ENCODE measurements around the gene GDF11.

The GDF11 gene

GRCh38 chr12:55703901-55704761 is 38.8 kb upstream of the GDF11 start:
- no peaks in the 10 kb centered on the region for H3K36me3 Mint-ChIP-seq (ENCODE audit: low read depth)
- no peak overlapping the region for H3K27ac Mint-ChIP-seq
- ATAC-seq (no peak), DNase-seq (no peak)
- no peak overlapping the region for H3K4me3 Mint-ChIP-seq
- H3K4me1 Mint-ChIP-seq: peaks cover 17% of the 10 kb centered on the region
- peaks cover 24% of the 10 kb centered on the region for H3K27me3 Mint-ChIP-seq
- no peaks in the 10 kb centered on the region for H3K9me3 Mint-ChIP-seq

- Mint-ChIP-seq H3K9me3 (no peaks in the 10 kb centered on the region), H3K36me3 (ENCODE audit: low read depth) (no peaks in the 10 kb centered on the region), H3K4me3 (no peak overlapping the region), H3K27me3 (peaks cover 30% of the 10 kb centered on the region), H3K4me1 (peaks cover 18% of the 10 kb centered on the region), H3K27ac (no peak overlapping the region)
- no peak for DNase-seq
- ATAC-seq: no peak
Observed at GRCh38 chr12:55704824-55705718, 37.9 kb upstream of the GDF11 start.

DNA sequence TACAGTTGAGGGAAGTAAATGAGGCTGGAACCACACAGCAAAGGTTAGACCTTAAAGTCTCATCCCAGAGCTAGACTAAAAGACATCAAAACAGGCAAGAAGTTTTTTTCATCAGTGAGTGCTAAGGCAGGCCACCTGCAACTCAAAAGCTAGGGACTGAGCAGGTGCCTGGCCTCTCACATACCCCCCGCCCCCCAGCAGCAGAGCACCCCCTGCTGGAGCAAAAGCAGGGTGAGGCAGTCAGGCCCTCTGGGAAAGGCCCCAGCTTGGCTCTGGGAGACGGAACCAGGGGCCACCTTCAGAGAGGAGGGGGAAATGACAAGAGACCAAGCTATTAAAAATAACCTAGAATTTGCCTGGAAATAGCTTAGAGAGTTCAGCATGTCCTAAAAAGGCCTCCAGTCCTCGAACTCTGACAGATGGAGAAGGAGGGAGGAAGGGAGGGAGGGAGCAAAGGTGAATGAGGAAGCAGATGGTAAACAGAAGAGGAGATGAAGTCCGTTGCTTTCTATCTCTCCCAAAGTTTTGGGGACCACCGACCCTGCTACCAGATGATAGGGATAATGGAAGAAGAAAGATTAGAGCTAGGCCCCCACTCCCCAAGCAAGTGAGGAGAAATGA is 37.0 kb upstream of the GDF11 start:
- DNase-seq (no peak), ATAC-seq (peak; percentile 42)
- H3K27me3 Mint-ChIP-seq: peaks cover 30% of the 10 kb centered on the region
- no peak overlapping the region for H3K4me3 Mint-ChIP-seq
- H3K4me1 Mint-ChIP-seq: peaks cover 18% of the 10 kb centered on the region
- H3K27ac Mint-ChIP-seq: no peak overlapping the region
- H3K9me3 Mint-ChIP-seq: no peaks in the 10 kb centered on the region
- no peaks in the 10 kb centered on the region for H3K36me3 Mint-ChIP-seq (ENCODE audit: low read depth)

DNA sequence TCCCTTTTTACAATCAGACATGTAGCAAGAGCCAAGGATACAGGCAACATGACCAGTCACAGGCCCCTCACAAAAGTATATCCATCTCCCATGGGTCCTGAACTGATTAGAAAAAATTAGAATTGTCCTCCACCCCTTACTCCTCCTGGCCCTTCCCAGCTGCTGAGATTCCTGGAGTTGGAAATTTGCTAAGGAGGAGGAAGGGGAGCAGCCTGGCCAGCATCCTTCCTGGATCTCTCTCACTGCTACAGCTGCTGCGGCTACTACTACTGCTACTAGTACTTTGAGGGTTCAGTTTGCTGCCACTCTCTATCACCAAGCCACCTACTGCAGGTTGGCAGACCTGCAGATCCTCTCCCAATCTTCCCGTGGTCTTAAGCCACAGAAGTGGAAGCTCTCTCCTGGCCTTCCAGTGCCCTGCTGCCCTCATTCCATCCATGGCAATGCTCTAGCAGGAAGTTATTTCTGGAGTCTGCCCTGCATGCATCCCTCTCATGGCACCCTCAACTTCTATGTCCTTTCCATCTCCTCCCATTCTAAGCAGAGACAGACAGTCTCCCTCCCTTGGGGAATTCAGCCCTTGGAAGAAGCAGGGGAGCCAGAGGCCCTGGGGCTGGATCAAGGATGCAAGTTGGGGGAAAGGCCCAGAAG is 36.2 kb upstream of the GDF11 start:
- no peaks in the 10 kb centered on the region for H3K36me3 Mint-ChIP-seq (ENCODE audit: low read depth)
- H3K9me3 Mint-ChIP-seq: no peaks in the 10 kb centered on the region
- H3K27ac Mint-ChIP-seq: no peak overlapping the region
- peaks cover 18% of the 10 kb centered on the region for H3K4me1 Mint-ChIP-seq
- peaks cover 30% of the 10 kb centered on the region for H3K27me3 Mint-ChIP-seq
- DNase-seq (no peak), ATAC-seq (no peak)
- peak overlapping the region; percentile 57 for H3K4me3 Mint-ChIP-seq

DNA sequence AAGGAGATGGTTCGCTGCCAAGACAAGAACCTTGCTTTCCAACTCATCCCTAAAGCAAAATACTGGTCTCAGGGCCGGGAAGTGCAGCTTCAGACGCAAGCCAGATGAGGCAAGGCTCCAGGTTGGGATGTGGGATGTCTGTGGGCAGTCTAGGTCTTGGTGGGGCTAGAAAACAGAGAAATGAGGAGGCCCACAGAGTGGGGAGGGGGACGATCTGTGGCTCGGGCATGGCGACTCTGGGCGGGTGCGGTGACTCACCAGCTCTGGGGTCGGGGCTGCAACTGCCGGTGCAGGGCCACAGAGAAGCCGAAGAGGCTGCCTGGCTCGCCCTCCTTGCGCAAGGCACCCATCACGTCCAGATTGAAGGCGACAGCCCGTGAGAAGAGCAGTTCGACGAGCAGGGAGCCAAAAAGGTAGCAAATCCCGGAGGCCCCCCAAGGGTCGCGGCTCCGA is 35.7 kb upstream of the GDF11 start:
- no peak overlapping the region for H3K27ac Mint-ChIP-seq
- peaks cover 18% of the 10 kb centered on the region for H3K4me1 Mint-ChIP-seq
- H3K9me3 Mint-ChIP-seq: no peaks in the 10 kb centered on the region
- DNase-seq (no peak), ATAC-seq (peak; percentile 31)
- peaks cover 28% of the 10 kb centered on the region for H3K27me3 Mint-ChIP-seq
- no peaks in the 10 kb centered on the region for H3K36me3 Mint-ChIP-seq (ENCODE audit: low read depth)
- H3K4me3 Mint-ChIP-seq: peak overlapping the region; percentile 57

GRCh38 chr12:55707841-55708694 is 34.9 kb upstream of the GDF11 start, which contains the start of gene ITGA7:
Gene ITGA7, minus strand, starts transcription at chr12:55707904. Its CDS starts 222 bp downstream, at chr12:55707682.
- Mint-ChIP-seq H3K4me3 (peak within 1 kb of the TSS; percentile 73), H3K27me3 (peaks cover 28% of the 10 kb centered on the region), H3K9me3 (no peaks in the 10 kb centered on the region), H3K27ac (no peak within 1 kb of the TSS), H3K36me3 (ENCODE audit: low read depth) (no peaks in the 10 kb centered on the region), H3K4me1 (peaks cover 18% of the 10 kb centered on the region)
- ATAC-seq (peak; percentile 38), DNase-seq (peak; percentile 64)

- Mint-ChIP-seq H3K9me3 (no peaks in the 10 kb centered on the region), H3K36me3 (ENCODE audit: low read depth) (no peaks in the 10 kb centered on the region), H3K4me3 (peak overlapping the region; percentile 73), H3K27me3 (peaks cover 28% of the 10 kb centered on the region), H3K27ac (no peak overlapping the region), H3K4me1 (peaks cover 18% of the 10 kb centered on the region)
- DNase-seq (no peak), ATAC-seq (no peak)
Observed at GRCh38 chr12:55708695-55709233, 34.2 kb upstream of the GDF11 start.

DNA sequence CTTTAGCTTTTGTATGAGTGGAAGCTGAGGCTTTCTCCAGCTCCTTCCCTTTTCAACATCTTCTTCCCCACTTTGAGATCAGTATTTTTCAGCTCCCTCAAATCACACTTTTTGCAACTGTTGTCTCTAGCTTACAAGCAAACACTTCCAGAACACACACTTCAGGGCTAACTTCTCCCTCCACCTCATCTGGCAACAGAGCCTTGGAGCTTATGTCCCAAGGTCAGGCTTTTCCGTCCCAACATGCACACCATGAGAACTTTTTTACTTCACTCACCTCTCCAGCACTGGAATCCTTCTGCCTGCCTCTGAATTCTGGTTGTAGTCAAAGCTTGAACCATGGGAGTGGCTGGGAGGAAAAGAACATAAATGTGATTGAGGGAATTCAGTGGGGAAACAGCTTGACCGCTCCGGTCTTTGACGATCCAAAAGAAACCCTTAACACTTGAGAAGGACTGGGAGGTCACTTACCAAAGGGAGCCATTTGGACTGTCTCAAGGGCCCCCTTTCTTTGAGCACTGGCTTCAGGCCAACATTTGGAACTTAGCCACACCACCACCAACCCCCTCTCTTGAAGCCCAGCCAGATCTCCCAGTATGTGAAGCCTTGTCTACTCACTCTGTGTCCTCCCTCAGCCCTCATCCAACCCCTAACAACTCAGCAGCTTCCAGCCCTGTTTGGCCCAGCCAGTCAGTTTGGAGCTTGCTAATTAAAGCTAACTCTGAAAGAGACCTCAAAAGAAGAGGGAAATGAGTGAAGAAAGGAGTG is 31.0 kb upstream of the GDF11 start:
- DNase-seq (no peak), ATAC-seq (no peak)
- H3K9me3 Mint-ChIP-seq: no peaks in the 10 kb centered on the region
- no peak overlapping the region for H3K4me3 Mint-ChIP-seq
- H3K4me1 Mint-ChIP-seq: peaks cover 34% of the 10 kb centered on the region
- H3K36me3 Mint-ChIP-seq (ENCODE audit: low read depth): peaks cover 5% of the 10 kb centered on the region
- no peak overlapping the region for H3K27ac Mint-ChIP-seq
- H3K27me3 Mint-ChIP-seq: peaks cover 24% of the 10 kb centered on the region

- H3K27ac Mint-ChIP-seq: no peak overlapping the region
- H3K36me3 Mint-ChIP-seq (ENCODE audit: low read depth): peaks cover 5% of the 10 kb centered on the region
- H3K27me3 Mint-ChIP-seq: peaks cover 20% of the 10 kb centered on the region
- ATAC-seq (no peak), DNase-seq (no peak)
- H3K4me1 Mint-ChIP-seq: peaks cover 38% of the 10 kb centered on the region
- no peak overlapping the region for H3K4me3 Mint-ChIP-seq
- H3K9me3 Mint-ChIP-seq: no peaks in the 10 kb centered on the region
Observed at GRCh38 chr12:55712700-55713415, 30.1 kb upstream of the GDF11 start.

DNA sequence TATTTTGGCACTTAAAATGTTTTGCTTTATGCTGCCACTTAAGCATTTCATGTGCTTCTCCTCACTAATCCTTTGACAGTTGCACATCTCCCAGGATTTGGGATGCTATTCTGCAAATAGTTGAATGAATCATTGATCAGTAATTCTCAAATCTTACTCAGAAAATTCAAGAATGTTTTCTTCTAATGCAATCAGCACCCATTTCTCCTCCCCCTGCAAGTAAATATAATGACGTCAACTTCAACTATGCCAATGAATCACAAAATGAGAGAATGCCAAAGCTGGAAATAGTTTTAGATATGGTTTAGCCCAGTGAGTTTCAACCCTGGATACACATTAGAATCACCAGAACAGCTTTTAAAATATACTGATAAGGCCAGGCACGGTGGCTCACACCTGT is 29.2 kb upstream of the GDF11 start:
- H3K27me3 Mint-ChIP-seq: peaks cover 14% of the 10 kb centered on the region
- no peak overlapping the region for H3K27ac Mint-ChIP-seq
- peaks cover 38% of the 10 kb centered on the region for H3K4me1 Mint-ChIP-seq
- H3K36me3 Mint-ChIP-seq (ENCODE audit: low read depth): peaks cover 5% of the 10 kb centered on the region
- DNase-seq: no peak
- no peaks in the 10 kb centered on the region for H3K9me3 Mint-ChIP-seq
- H3K4me3 Mint-ChIP-seq: no peak overlapping the region
- ATAC-seq: no peak

DNA sequence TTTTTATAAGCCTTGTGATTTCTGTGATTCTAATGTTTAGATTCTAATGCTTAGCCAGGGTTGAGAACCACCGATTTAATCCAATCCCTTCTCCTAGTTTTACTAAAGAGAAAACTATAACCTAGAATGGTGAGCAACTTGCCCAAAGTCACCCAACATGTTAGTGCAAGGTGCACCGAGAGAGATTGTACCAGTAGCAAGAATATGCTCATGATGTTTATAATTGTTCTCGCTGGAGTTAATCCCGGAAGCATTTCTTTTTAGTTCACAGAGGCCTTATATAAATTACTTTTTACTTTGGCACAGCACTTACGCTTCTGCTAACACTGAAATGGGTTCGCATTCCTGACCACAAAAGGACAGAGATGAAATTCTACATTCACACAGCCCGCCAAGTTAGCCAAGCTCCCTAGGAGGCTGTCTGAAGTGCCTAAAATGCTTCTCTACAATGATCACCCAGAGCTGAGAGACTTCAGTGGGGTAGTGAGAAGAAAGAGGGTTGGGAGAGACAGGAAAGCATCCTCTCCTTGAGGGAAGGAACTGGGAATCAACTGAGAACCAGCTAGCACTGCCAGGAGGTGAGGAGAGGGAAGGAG is 27.7 kb upstream of the GDF11 start:
- peaks cover 5% of the 10 kb centered on the region for H3K36me3 Mint-ChIP-seq (ENCODE audit: low read depth)
- DNase-seq: no peak
- H3K4me1 Mint-ChIP-seq: peaks cover 34% of the 10 kb centered on the region
- peaks cover 4% of the 10 kb centered on the region for H3K27me3 Mint-ChIP-seq
- no peak for ATAC-seq
- H3K27ac Mint-ChIP-seq: peak overlapping the region; percentile 90
- no peaks in the 10 kb centered on the region for H3K9me3 Mint-ChIP-seq
- H3K4me3 Mint-ChIP-seq: peak overlapping the region; percentile 88
